Measurements from ENCODE around the gene FLII.

- TF ChIP-seq, protein P1, sequence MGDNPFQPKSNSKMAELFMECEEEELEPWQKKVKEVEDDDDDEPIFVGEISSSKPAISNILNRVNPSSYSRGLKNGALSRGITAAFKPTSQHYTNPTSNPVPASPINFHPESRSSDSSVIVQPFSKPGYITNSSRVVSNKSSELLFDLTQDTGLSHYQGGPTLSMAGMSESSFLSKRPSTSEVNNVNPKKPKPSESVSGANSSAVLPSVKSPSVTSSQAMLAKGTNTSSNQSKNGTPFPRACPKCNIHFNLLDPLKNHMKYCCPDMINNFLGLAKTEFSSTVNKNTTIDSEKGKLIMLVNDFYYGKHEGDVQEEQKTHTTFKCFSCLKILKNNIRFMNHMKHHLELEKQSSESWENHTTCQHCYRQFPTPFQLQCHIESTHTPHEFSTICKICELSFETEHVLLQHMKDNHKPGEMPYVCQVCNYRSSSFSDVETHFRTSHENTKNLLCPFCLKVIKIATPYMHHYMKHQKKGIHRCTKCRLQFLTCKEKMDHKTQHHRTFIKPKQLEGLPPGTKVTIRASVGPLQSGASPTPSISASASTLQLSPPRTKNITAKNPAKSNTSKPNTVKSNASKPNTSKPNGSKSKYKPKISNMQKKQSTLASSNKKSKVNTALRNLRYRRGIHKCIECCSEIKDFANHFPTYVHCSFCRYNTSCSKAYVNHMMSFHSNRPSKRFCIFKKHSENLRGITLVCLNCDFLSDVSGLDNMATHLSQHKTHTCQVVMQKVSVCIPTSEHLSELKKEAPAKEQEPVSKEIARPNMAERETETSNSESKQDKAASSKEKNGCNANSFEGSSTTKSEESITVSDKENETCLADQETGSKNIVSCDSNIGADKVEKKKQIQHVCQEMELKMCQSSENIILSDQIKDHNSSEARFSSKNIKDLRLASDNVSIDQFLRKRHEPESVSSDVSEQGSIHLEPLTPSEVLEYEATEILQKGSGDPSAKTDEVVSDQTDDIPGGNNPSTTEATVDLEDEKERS (tag by site-specific recombination; IDR thresholded peaks at IDR 0.05): no peak
- TF ChIP-seq ZNF600 (tag by site-specific recombination; IDR thresholded peaks at IDR 0.05): no peak
- TF ChIP-seq, protein P2, sequence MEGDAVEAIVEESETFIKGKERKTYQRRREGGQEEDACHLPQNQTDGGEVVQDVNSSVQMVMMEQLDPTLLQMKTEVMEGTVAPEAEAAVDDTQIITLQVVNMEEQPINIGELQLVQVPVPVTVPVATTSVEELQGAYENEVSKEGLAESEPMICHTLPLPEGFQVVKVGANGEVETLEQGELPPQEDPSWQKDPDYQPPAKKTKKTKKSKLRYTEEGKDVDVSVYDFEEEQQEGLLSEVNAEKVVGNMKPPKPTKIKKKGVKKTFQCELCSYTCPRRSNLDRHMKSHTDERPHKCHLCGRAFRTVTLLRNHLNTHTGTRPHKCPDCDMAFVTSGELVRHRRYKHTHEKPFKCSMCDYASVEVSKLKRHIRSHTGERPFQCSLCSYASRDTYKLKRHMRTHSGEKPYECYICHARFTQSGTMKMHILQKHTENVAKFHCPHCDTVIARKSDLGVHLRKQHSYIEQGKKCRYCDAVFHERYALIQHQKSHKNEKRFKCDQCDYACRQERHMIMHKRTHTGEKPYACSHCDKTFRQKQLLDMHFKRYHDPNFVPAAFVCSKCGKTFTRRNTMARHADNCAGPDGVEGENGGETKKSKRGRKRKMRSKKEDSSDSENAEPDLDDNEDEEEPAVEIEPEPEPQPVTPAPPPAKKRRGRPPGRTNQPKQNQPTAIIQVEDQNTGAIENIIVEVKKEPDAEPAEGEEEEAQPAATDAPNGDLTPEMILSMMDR (tag by site-specific recombination; IDR thresholded peaks at IDR 0.05): no peak
- TF ChIP-seq HOXA7 (CRISPR knock-in tag; IDR thresholded peaks at IDR 0.05; ENCODE audit: borderline replicate concordance): no peak
- TF ChIP-seq ZNF324 (tag by site-specific recombination; IDR thresholded peaks at IDR 0.05): no peak
Measured at GRCh38 chr17:18240449-18240848, 18.1 kb downstream of the FLII start.

All from HEK293 (cell line).